ENCODE data around the gene C1orf174.

The C1orf174 gene

GRCh38 chr1:3893190-3893589, 6.9 kb downstream of the C1orf174 start:
- no peak for DNase-seq

- DNase-seq, result no peak
These were observed 7.3 kb downstream of the C1orf174 start for GRCh38 chr1:3892748-3893147.

DNA sequence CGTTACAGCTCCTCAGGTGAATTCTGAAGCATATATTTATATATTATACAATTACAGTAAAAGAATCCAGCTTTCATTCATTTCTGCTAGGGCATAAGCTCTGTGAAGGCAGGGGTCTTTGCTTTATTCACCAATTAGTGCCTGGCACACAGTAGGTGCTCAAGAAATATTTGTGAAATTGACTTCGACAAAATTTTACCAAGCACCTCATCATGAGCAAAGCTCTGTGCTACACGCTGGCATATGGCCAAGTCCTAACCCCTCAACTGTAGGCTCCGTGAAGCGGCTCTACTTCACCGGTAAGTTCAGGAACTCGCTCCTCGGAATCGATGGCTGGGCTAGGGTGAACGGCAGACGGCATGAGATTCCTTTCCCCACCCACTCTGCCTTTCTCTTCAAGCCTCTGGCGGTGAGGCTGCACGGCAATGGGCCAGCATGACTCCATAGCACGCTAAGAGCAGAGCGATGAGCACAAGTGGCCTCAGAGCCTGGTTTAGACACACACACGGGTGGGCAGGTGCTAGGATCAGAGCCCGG, 8.7 kb downstream of the C1orf174 start:
- DNase-seq, result no peak

GRCh38 chr1:3890389-3891328, 9.4 kb downstream of the C1orf174 start:
- DNase-seq, result no peak

DNA sequence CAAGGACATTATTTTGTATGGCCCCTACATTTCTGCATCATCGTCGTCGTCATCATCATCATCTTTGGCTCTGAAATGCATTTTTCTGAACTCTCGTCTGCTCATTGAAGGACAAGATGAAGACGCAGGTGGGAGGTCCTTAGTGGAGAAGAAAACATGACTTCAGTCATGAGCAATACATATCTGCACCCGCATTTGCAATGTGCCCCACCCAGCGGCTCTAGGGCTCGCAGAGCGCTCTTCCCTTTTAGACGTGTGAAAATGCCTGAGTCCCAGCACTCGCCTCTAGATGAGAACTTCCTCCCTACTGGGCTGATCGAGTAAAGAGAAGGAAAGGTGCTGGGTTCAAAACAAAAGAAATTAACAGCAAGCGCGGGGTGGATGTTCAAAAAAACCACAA, 10.1 kb downstream of the C1orf174 start:
- no peak for DNase-seq

GRCh38 chr1:3888301-3888700, 11.8 kb downstream of the C1orf174 start:
- no peak for DNase-seq

DNA sequence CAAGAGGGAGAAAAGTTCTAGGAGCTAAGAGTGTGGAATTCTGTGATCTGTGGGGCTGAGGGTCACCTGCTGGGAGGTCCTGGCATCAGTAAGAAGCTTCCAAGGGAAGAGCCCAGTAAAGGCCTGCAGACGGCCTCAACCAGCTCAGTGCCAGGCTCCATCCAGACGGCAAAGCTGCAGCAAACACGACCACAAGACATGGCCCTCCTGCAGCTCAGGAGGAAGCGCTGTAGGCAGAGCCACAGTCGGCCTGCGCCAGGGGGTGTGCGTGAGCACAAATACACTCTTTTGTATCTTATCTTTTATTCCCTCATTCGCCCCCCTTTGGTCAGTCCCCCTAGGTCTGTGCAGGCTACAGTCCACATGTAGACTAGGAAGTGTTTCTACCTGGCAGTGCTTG, 13.4 kb downstream of the C1orf174 start:
- DNase-seq, result no peak

- DNase-seq, result no peak
These were observed 13.9 kb downstream of the C1orf174 start for GRCh38 chr1:3886106-3886670.

- DNase-seq, result no peak
These were observed 14.5 kb downstream of the C1orf174 start for GRCh38 chr1:3885611-3886010.

DNA sequence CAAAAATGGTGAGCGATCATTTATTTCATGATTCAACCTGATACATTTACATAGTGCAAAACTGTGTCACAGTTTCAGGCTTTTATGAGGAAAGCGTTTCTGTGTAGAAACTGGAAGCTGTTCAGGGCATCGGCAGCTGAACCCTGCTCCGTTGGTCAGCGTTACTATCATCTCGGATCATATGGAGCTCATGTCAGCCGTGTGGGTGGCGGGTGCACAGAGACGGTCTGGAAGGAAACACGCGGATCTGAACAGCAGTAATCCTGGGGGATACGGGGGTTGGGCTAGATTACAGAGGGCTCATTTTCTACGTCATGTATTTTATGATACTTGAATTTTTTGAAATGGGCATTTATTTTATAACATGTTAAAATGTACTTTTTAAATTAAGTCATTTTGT, 15.1 kb downstream of the C1orf174 start:
- DNase-seq, result no peak

- DNase-seq, result no peak
These were observed 16.7 kb downstream of the C1orf174 start for GRCh38 chr1:3883194-3883925.

GRCh38 chr1:3881193-3881480, 18.9 kb downstream of the C1orf174 start:
- DNase-seq, result no peak

DNA sequence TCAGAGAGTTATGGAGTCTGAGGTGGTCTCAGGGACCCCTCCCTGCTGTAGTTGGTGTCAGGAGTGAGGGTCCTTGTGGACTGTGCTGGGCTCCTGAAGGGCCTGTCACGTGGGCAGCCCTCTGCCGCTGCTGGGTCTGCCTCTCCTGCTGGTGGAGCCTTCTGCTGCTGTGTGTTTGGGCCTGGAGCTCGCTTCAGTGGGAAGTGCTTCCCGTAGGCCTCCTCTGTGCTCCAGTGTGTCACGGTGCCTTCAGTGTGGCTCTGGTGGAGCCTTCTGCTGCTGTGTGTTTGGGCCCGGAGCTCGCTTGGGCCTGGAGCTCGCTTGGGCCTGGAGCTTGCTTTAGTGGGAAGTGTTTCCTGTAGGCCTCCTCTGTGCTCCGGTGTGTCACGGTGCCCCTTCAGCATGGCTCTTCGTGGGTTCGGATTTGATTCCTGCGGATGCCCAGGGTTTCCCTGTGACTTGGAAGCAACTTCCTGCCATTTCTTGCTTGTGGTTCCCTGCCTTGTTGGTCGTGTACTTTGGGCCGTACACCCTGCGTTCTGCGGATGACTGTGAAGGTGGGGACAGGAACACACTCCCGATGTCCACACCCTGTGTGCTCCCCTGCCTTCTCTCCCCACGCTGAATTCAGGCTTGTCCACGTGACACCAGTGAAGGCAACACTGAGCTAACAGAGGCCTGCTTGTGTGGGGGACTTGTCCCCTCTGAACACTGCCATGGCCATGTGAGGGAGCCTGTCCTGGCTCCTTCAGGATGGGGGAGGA, 19.5 kb downstream of the C1orf174 start:
- no peak for DNase-seq

- DNase-seq, result no peak
These were observed 20.2 kb downstream of the C1orf174 start for GRCh38 chr1:3879787-3880428.

DNA sequence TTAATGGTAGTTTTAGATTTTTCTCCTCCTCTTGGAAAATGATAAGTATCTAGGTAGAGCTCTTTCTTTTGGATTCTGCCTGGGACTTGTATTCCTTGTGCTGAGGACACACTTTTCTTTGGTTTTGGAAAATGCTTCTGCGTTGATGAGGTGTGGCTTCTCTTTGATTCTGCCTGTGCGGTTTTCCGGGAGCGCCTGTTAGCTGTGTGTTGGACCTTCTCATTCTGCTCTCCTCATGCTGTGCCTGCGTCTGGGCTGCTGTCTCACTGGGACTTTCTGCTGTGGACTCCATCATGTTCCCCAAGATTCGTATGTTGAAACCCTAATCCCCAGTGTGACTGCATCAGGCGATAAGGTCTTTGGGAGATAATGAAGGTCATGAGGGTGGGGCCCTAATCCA, 21.0 kb downstream of the C1orf174 start:
- DNase-seq, result no peak

DNA sequence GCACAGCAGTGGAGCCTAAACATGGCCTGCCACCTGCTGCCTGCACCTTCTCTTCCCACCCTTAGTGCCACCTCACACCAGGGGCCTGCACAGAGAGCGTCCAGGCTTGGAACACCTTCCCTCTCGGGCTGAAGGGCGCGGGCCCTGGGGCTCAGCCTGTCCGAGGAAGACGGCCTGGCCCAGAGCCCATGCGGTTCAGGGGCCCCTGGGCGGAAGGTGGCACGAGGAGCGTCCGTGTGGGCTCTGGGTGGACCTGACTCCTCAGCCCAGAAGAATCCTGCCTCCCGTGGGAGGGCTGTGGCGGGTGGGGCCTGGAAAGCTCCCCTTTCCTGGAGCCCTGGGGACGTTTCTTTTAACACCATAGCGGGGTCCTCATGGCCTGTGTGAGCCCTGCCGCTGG, 23.4 kb downstream of the C1orf174 start:
- DNase-seq, result no peak

- DNase-seq, result no peak
These were observed 25.3 kb downstream of the C1orf174 start for GRCh38 chr1:3874736-3875135.

DNA sequence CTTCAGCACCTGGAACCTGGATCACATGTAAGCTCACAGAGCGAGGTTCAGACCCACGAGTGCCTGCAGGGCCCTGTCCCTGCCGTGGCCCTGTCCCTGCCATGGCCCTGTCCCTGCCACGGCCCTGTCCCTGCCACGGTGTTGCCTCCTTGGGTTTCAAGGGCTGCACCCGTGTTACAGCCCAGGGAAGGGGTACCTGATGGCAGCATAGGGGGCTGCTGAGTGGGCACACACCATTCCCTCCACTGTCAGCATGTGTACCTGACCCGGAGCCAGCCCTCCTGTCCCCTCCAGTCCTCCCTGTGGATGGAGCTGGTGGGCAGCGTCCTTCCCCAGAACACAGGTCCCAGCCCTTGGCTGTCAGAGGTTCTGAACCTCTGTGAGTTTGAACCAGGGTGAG, 27.5 kb downstream of the C1orf174 start:
- no peak for DNase-seq

DNA sequence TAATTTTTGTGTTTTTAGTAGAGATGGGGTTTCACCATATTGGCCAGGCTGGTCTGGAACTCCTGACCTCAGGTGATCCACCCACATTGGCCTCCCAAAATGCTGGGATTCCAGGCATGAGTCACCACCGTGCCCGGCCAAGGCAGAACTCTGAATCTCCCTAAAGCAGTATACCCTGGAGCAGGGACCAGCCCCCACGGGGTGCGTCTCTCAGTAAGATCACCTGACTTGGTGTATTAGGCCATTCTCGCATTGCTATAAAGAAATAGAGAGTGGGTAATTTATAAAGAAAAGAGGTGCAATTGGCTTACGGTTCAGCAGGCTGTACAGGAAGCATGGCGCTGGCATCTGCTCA, 28.6 kb downstream of the C1orf174 start:
- no peak for DNase-seq

GRCh38 chr1:3869751-3870301, 30.2 kb downstream of the C1orf174 start:
- DNase-seq, result no peak

DNA sequence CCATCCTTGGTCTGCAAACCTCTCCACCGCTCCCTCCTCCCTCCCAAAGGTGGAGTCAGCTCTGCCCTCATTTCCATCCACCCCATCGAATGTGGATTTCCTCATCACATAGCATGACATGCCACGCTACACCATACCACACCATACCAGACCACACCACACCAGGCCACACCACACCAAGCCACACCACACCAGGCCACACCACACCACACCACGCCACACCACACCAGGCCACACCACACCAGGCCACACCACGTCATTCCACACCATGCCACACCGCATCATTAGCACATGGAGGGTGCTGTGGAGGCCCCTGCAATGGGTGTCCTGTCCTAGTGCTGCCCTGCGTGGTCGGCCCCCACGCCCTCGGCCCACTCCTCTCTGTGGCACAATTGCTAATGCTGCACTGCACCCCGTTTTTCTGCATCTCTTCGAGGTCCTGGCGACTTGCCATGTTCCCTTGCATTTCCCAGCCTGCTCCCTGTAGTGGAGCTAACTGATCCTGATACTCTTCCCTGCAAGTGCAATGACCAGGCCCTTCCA, 31.5 kb downstream of the C1orf174 start:
- DNase-seq, result no peak

DNA sequence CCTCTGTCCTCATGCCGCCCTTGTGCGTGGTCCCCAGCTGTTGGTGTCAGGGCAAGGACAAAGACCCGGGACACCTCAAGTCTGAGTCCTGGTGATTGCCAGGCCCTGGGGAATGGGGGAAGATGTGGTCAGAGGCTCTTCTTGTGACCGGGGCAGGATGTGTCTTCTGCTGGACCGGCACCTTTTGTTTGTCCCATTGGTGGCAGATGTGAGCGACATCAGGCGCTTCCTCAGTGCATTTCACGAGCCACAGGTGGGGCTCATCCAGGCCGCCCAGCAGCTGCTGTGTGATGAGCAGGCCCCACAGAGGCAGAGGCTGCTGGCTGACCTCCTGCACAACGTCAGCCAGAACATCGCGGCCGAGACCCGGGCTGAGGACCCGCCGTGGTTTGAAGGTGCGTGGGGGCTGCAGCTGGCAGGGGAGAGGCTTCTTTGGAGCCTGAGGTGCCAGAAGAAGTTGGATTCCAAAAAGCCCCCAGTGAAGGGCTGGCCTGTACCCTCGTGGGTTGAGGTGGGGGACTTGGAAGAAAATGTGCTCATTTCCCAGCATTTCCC, 34.4 kb downstream of the C1orf174 start:
- no peak for DNase-seq

Measured in NCI-H774 (cell line).